Thoracic aorta (tissue), 2 donors: Measurements from ENCODE around the gene KRT86. TPM values are rescaled to one million over a fixed set of nuclear protein-coding genes. Genes with fewer than 3 reads are reported as not detected.

ENCODE experiments used
- ATAC-seq: fragments of 150-250 bp; one replicate; pipeline ENCODE4 v1.8.0; 2017; ENCODE audit warnings: low read depth; ENCODE audit not compliant: insufficient number of reproducible peaks, low FRiP score
- DNase-seq: peaks from one replicate; pipeline ENCODE4 v3.0.0-alpha.2; 2020; ENCODE audit warnings: low spot score
- H3K27ac ChIP-seq, 2 donors: fragments of 200-600 bp; sonication (generic); 1 replicate in 1 of 2; 2 replicates in 1 of 2; pipeline ENCODE4 v1.5.1; 2016; ENCODE audit warnings: mild to moderate bottlenecking in 2 of 2, moderate library complexity in 2 of 2
- H3K27me3 ChIP-seq: fragments of 200-600 bp; sonication (generic); replicated peaks from 2 replicates; pipeline ENCODE4 v1.6.0; 2016; ENCODE audit warnings: mild to moderate bottlenecking; ENCODE audit not compliant: insufficient read depth
- H3K36me3 ChIP-seq: fragments of 200-600 bp; sonication (generic); one replicate; pipeline ENCODE4 v1.5.1; 2016
- H3K4me1 ChIP-seq, 2 donors: fragments of 200-600 bp; sonication (generic); 1 replicate in 1 of 2; 2 replicates in 1 of 2; pipeline versions ENCODE4 v1.5.1 to v1.6.0; 2016; ENCODE audit warnings: low read depth in 2 of 2, mild to moderate bottlenecking in 1 of 2; ENCODE audit not compliant: control insufficient read depth in 1 of 2
- H3K4me3 ChIP-seq: fragments of 200-600 bp; sonication (generic); 2 replicates; pipeline ENCODE4 v1.5.1; 2016; ENCODE audit warnings: mild to moderate bottlenecking
- H3K9me3 ChIP-seq: fragments of 200-600 bp; sonication (generic); 2 replicates; pipeline ENCODE4 v1.5.1; 2016
- CTCF ChIP-seq: fragments of 200-600 bp; sonication (generic); IDR thresholded peaks from one replicate; pipeline ENCODE4 v1.5.1; 2019; ENCODE audit warnings: antibody characterized with exemption
- total RNA-seq, 2 donors: library from RNA; depleted of rRNA; stranded (reverse); fragments of >200 nt; gene quantifications; one replicate each; pipeline versions ENCODE4 v1.1.0 to v1.2.3, GENCODE V29; 2016

KRT86 gene
- total RNA-seq, 2 donors from 2014 or later: 9.3 TPM; not detected in 1

- Histone ChIP-seq H3K9me3 (no peaks in the 10 kb centered on the region), H3K27ac (no peak overlapping the region), H3K27me3 (no peaks in the 10 kb centered on the region), H3K4me3 (no peak overlapping the region), H3K4me1 (peaks cover 4 to 6% of the 10 kb centered on the region in 2 donors), H3K36me3 (no peaks in the 10 kb centered on the region)
- no peak for DNase-seq
- ATAC-seq: no peak
- TF ChIP-seq CTCF: no peak
Observed at GRCh38 chr12:52346593-52346992, 72.1 kb downstream of the KRT86 start.

- peaks cover 8 to 9% of the 10 kb centered on the region in 2 donors for H3K4me1 ChIP-seq
- DNase-seq: no peak
- H3K27ac ChIP-seq: no peak overlapping the region
Observed at GRCh38 chr12:52347016-52347415, 72.6 kb downstream of the KRT86 start.

GRCh38 chr12:52347551-52348510 lies 73.4 kb downstream of the KRT86 start:
- H3K27me3 ChIP-seq: no peaks in the 10 kb centered on the region
- DNase-seq: no peak
- no peak overlapping the region for H3K4me3 ChIP-seq
- no peaks in the 10 kb centered on the region for H3K9me3 ChIP-seq
- ATAC-seq: no peak
- TF ChIP-seq CTCF: no peak
- H3K27ac ChIP-seq: no peak overlapping the region
- H3K36me3 ChIP-seq: no peaks in the 10 kb centered on the region
- H3K4me1 ChIP-seq: peaks cover 9 to 10% of the 10 kb centered on the region in 2 donors

More at GRCh38 chr12:52347016-52347415, 72.6 kb downstream of the KRT86 start:
- ATAC-seq: no peak
- Histone ChIP-seq H3K9me3 (no peaks in the 10 kb centered on the region), H3K4me3 (no peak overlapping the region), H3K27me3 (no peaks in the 10 kb centered on the region), H3K36me3 (no peaks in the 10 kb centered on the region)
- TF ChIP-seq CTCF: no peak

- no peaks in the 10 kb centered on the region for H3K27me3 ChIP-seq
- H3K9me3 ChIP-seq: no peaks in the 10 kb centered on the region
- no peak overlapping the region for H3K27ac ChIP-seq
- no peak for DNase-seq
- ATAC-seq: no peak
- peaks cover 9 to 10% of the 10 kb centered on the region in 2 donors for H3K4me1 ChIP-seq
- H3K36me3 ChIP-seq: no peaks in the 10 kb centered on the region
- TF ChIP-seq CTCF: no peak
- H3K4me3 ChIP-seq: no peak overlapping the region
Observed at GRCh38 chr12:52349196-52349595, 74.8 kb downstream of the KRT86 start.

GRCh38 chr12:52350021-52350620 lies 75.7 kb downstream of the KRT86 start:
- no peak overlapping the region for H3K4me3 ChIP-seq
- H3K27ac ChIP-seq: no peak overlapping the region
- no peaks in the 10 kb centered on the region for H3K36me3 ChIP-seq
- no peak for TF ChIP-seq CTCF
- no peak for ATAC-seq
- no peak for DNase-seq
- no peaks in the 10 kb centered on the region for H3K27me3 ChIP-seq
- H3K4me1 ChIP-seq: peaks cover 9 to 10% of the 10 kb centered on the region in 2 donors
- no peaks in the 10 kb centered on the region for H3K9me3 ChIP-seq
